HG02588 (cell line): Measurements from ENCODE around the gene PRRG3.
"Not testable (repeated sequence)": the region's sequence is repeated elsewhere in the genome, so short reads cannot be mapped to it uniquely, and the experiment has no call there.

ENCODE experiments used
- ATAC-seq: cut with Tn5 transposase; IDR thresholded peaks from one replicate; pipeline ENCODE4 v1.9.1; 2021; ENCODE audit warnings: mild to moderate bottlenecking, moderate library complexity; ENCODE audit not compliant: unreplicated experiment

PRRG3 gene

DNA sequence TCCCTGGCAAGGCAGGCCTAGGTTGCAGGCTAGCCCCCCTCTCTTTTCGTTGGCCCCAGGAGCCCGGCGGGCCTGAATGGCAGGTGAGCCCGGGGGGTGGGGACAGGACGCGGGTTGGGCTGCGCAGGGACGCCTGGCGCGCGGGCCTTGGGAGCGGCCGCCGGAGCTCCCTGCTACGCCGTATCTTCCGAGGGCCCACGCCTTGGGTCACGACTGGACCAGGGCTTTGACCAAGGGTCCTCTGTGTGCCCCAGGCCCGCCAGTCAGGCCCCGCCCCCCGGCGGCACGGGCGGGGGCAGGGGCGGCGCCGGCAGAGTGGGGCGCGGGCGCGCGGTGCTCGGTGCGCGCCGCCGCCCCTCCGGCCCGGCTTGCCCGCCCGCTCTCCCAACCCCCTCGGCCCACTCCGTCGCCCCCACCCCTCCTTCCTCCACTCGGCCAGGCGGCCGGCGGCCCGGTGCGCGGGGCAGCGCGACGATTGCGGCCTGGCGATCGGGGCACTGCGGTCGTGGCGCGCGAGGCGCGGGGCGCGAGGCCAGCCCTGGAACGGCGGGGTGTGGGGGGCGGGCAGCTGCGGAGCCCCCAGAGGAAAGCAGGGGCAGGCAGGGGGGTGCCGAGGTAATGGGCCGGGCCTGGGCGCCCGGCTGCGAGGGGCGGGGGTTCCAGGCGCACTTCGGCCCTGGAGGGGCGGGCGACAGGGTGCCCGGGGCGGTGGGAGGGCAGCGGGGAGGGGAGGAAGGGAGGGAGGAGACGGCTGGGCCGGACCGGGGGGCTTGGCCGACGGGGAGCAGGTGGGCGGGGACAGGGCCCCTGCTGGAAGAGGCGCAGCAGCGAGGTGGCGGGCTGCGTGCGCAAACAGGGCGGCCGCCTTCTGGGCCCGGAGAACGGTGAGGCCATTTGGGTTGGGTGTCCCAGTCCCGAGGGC, at the start of gene PRRG3:
Gene PRRG3 (plus strand): TSS at position 798 of the 922 bp plus-strand sequence. CDS start 3,357 bp downstream, outside the sequence.
- no peak for ATAC-seq

DNA sequence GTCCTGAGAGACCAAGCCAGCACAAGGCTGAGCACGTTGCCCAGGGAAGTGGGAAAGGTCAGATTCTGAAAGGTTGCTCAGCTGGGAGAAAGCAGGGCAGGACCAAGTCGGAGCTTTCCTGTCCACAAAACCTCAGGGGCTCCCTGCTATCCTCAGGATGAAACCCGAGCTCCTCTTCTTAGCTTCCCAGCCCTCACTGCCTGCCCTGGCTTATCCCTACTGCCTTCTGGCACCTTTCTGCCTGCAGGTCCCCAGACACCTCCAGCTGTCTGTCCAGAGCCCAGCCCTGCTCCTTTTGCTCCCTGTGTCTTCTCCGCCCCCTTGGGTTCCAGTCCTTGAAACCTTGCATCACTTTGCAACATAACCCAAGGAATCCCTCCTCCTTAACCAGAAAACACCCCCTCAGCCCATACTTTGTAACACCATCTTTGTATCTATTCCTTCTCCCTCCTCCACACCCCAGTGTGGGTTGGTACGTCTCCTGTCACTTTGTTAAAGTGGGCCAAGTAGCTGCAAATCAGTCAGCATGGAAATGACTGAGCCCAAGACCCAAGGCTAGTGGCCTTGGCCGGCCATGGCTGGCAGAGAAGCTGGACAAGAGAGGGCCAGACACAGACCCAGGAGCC, 20.0 kb upstream of the PRRG3 start:
- ATAC-seq, result no peak

DNA sequence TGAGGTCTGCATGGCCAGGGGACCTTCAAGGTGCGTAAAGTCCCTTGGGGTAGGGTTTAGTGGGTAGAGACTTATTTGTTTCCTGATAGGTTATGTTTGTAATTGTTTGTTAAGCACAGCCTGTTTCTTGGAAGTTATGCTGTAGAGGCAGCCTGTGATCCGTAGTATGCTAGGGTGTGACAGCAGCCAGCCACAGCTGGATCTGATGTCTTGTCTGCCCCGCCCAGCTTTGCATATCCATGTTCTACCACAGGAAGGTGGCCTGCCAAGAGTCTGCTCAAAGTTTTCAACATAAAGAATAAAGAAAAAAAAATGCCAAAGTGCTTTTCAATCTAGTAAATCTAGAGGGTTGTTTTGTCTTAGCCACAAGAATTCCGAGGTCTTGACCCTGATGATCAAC, 19.1 kb upstream of the PRRG3 start:
- ATAC-seq, result no peak

DNA sequence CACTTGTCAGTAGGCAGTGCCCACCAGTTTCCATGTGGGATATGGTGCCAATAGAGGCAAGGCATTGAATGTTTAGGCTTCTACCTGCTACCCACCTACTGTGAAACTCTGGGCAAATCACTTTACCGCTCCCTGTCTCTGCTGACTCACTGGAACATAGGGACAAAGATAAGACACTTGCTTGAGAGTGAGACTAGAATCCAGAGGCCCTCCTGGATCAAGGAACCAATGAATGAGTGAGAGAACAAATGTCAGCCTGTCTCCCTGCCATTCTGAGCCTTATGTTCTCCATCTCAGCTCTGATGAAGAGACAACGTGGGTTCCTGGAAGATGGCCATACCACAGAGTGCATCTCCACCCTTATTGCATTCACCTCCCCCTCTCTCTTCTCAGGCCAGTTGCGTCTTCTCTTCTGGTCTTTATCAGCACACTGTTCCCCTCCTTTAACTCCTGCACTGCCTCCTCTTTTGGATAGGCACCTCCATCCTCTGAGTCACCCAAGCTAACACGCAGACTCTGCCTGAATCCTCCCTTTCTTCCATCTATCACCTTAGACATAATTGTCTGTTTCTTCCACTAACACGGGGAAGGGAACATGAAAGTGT, 15.4 kb upstream of the PRRG3 start:
- no peak for ATAC-seq

DNA sequence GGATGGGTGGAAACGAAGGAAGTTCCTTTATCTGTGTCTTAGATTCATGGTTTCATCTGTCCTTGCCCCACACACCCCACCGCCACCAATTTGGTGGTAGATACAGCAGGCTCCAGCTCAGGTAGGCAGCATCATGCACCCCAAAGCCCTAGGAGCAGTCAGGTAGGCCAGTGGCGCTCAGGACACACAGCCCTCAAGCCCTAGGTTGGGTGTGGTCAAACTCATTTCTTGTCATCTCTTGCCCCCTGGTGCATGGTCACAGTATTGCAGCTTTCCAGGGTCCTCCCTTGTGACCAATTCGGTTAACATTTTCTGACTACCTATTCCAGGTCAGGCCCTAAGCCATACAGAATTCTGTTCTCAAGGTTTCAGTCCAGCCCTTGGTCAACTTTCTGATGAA, 14.5 kb upstream of the PRRG3 start:
- ATAC-seq, result peak; percentile 69

DNA sequence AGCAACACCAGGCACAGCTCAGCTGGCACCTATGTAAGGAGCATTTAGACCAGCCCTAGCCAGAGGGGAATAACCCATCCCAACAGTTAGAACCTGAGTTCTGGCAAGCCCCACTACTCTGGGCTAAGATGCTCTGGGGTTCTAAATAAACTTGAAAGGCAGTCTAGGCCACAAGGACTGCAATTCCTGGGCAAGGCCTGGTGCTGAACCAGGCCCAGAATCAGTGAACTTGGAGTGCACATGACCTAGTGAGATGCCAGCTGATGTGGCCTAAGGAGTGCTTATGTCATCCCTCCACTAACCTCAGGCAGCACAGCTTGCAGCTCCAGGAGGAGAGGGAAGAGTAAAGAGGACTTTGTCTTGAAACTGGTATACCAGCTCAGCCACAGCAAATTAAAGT, 7.6 kb upstream of the PRRG3 start:
- ATAC-seq, result no peak

DNA sequence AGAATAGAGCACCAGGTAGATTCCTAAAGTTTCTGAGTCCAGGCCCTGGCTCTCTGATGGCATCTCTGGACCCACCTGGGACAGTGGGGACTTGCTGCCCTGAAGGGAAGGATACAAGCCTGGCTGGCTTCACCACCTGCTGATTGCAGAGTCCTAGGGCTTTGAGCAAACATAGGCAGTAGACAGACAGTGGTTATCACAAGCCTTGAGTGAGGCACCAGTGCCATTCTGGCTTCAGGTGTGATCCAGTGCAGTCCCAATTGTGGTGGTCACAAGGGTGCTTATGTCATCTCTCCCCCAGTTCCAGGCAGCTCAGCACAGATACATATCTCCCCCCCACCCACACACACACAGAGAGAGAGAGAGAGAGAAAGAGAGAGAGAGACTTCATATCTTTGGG, 6.6 kb upstream of the PRRG3 start:
- ATAC-seq, result no peak

DNA sequence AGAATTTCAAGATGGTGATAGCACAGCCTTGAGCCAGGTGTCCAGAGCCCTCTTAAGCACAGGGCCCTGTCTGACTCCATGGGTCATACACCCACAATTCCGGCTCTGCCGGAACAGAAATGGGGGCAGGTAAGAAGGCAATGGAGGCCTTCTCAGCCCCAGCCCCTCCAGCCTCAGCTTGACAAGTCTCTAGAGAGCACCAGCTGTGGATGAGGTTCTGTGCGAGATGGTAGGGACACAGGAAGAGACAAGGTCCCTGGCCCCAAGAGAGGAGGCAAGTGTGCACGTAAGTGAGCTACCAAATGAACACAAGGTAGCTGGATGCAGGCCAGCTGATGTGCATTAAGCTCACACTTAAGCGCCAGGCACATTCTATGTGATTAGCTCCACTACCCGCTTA, 2.4 kb upstream of the PRRG3 start:
- ATAC-seq, result no peak

DNA sequence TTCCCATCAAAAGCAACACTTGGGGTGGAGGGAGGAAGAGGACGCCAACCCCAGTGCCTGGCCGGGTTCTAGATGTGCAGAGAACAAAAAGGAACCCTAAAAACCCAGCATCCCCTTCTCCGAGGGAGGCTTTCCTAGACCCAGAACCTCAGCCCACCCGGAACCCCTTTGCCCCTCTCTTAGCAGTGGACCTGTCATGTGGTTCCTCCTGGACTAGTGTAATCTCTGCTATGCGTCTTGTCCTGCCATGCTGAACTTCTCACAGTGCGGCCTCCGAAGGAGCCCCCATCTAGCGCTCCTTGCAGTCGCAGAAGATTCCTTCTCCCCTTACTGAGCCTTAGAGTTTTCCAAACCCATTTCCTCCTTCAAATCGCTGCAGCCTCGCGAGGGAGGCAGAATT, 1.1 kb upstream of the PRRG3 start:
- no peak for ATAC-seq

DNA sequence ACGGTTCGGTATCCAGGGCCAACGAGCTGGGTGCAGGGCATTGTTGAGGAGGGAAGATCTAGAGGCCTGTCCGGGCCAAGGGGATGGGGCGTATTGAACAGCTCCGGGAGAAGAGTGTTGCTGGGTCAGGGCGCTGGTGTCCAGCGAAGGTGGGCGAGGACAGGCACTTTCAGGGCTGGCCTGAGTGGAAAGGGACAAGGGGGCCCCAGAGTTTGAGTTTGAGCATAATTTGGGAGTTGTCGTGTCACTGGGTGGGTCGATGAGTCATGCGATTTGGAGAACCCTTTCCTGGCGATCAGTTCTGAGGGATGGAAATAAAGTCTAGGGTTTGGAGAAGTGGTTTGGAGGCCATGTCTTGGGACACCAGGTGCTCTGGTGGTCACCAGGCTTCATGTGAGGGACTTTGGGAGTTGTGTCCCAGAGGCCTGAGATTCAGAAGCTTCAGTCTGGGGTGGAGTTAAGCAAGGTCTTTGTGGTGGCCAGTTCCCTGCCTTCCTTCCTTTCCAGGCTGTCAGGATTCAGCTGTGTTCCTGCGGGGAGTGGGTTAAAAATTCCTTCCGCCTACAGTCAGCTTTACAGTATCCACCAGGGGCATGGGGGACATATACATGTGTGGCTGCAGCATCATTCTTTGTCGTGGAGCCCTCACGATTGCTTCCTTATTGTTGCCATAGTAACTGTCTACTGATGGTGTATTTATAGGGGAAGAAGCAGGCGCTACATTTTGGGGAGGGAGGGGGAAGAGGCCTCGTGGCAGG, 504 bp downstream of the PRRG3 start:
- ATAC-seq, result no peak

DNA sequence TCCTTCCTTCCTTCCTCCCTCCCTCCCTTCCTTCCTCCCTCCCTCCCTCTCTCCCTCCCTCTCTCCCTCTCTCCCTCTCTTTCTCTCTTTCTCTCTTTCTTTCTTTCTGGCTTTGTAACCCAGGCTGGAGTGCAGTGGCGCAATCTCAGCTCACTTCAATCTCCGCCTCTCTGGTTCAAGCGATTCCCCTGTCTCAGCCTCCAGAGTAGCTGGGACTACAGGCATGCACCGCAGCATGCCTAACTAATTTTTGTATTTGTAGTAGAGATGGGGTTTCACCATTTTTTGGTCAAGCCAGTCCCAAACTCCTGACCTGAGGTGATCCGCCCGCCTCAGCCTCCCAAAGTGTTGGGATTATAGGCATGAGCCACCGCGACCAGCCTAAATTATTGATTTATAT, 1.8 kb downstream of the PRRG3 start:
- not testable (repeated sequence) for ATAC-seq

DNA sequence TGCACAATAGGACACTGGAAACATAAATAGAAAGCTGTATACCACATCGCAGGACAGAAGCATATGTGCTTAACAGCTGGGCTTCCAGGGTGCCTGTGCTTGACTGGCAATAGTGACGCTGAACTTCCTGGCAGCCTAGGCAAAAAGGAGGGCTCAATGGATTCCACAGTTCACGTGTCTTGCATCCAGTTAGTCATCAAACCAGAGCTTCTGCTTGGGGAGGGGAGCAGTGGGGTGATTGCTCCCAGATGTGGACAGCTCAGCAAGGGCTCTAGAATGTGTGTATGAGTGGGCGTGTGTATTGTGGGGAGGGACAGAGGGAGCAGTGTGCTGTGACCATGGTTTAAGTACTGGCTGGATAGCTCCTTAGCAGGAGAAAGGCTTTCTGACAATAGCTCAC, 2.3 kb downstream of the PRRG3 start:
- no peak for ATAC-seq

DNA sequence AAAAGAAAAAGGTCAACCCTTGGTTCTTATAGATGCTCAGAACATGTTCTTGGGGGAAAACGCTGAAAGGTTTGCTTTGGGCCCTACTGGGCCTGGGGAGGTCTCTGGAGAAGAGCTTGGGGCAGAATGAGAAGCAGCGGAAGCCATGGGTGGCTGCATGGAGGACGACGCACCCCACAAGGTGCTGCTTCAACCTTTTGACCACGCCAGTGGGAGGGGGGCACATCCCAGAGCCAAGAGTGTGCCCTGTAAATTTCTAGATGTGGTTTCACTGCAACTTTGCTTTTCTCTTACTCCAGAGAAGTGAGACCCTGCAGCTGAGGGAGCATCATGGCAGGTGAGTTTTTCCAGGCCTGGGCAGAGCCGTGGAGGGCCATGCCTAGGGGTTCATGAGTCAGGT, 3.2 kb downstream of the PRRG3 start:
- no peak for ATAC-seq

DNA sequence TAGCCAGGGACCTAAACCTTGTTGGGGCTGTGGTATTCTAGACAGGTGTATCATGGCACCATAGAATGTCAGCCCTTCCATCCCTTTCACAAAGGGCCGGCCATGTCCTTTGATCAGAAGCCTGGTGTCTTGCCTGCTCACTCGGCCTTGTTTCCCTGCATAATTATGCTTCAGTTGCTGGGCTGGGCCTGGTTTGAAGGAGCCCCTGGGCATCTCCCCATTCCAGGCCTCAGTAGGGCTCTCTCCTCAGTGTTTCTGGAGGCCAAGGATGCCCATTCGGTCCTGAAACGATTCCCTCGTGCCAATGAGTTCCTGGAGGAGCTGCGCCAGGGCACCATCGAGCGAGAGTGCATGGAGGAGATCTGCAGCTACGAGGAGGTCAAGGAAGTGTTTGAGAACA, 4.5 kb downstream of the PRRG3 start:
- no peak for ATAC-seq

DNA sequence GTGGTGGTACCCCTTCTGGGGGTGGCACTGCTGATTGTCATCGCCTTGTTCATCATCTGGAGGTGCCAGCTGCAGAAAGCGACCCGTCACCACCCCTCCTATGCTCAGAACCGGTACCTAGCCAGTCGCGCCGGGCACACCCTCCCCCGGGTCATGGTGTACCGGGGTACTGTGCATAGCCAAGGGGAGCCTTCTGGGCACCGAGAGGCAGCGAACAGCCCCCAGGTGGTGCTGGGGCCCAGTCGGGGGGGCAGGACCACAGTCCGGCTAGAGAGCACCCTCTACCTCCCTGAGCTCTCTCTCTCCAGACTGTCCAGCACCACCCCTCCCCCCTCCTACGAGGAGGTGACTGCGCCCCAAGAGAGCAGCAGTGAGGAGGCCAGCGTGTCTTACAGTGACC, 5.3 kb downstream of the PRRG3 start:
- no peak for ATAC-seq

DNA sequence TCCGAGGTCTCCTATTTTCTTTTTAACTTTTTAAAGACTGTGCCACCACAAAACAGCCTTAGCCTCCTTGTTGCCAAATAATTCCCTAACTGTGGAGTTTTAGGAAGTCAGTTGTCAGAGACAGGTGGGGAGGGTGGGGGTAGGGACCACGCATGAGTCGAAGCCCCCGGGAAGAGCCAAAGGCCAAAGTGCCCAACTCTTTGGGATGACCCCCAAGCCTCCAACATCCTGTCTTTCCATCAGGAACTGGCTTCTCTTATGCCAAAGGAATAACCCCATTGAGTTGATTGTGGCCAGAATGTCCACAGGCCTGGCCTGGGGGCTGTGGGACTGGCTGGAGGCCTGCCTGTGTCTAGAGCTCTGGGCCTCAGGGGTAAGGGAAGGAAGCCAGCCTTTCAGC, 5.8 kb downstream of the PRRG3 start:
- ATAC-seq, result no peak

DNA sequence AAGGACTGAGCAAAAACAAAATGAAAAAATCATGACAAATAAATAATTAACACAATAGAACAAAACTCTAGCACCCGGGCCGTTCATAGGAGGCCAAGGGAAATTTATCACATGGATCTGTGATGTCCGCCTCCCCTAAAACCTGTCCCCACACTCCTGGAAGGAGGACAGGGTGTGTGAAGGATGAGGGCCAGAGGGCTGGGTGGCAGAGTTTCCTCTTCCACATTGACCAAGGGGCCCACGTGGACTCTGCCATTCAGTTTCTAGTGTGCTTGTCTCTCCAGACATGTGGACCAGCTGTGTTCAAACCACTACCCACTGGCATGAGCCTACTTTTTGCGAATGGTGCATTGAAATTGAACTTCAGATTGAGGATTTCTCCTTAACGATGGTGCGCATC, 6.3 kb downstream of the PRRG3 start:
- no peak for ATAC-seq

DNA sequence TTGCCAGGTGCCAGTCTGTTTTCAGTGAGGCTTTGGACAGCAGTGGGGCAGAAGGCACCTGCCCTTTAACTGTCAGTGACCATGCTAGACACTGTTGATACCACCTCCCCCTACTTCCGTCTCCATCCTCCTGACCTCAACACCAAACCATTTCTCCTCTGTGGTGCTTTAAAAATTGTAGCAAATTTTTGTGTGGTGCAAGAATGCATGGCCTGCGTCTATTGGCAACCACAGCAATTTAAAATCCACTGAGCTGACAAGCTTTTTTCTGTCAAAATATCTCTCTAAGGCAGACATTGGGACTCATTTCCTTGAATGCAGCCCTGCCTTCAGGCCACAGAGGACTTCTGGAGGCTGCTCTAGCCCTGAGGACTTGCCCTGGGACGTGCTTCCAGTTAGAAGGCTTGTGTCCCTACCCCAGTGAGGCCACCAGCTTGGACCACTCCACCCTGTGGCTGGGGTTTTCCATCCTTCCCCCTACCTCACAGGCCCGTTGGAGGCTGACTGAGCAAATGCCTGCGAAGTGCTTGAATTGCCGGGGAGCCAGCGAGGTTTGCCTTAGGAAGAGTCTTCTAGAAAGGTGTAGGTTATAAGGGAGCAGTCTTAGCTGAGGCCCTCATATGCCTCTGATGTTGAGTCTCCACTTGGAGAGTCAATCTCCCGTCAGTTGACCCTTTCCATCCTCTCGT, 6.9 kb downstream of the PRRG3 start:
- ATAC-seq, result no peak

DNA sequence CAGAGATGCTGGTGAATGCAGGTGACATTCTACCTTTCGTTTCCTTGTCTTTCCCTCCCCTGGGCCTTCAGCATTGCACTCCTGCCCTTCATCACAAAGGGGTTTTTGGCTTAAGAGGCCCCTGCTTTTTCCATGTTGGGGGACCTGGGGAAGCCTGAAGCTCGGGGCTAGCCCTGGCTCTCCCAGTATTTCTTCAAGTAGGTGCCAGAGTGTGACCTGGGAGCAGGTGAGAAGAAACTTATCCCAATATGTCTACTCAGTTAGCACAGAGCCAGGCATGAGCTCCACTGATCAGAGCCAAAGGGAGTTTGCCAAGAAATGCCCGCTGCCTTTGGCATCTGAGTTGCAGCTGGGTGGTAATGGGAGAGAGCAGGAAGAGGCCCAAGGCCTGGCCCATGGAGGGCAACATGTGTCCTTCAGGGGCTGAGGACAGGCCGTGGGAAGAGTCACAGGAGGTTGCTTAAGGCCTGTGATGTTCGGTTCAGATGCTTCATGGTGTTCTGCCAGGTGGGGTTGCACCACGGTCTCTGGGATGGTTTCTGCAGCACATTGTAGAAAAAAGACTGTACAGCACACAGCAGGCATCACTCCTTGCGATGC, 7.6 kb downstream of the PRRG3 start:
- no peak for ATAC-seq

DNA sequence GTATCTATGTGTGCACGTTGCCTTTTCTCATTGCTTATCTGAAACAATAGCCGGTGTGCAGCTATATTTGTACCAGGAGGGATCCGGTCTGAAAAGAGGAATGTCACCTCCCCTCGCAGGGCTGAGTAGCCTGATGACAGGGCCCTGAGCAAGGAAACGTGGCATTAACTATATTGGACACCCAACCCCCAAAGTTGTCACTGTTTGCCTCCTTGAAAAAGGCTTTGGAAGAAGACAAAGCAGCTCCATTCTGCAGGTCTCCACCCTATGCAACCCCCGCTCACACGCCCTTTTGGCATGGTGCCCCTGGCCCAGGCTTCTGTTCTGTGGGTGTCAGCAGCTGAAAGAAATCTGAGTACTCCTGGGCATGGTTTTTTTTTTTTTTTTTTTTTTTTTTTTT, 8.2 kb downstream of the PRRG3 start:
- no peak for ATAC-seq
